Endodermal cell (in vitro differentiated cells): Measurements from ENCODE around the gene SNCAIP. TPM values are rescaled to one million over a fixed set of nuclear protein-coding genes. Genes with fewer than 3 reads are reported as not detected.

Source experiments
- DNase-seq: peaks from one replicate; pipeline ENCODE4 v3.0.0-alpha.2; 2017
- H3K27ac ChIP-seq: 2 replicates; pipeline ENCODE4 v1.5.1; 2013; ENCODE audit warnings: mild to moderate bottlenecking, low read depth, low read length, moderate library complexity
- H3K27me3 ChIP-seq: 2 replicates; pipeline ENCODE4 v1.6.1; 2013; ENCODE audit warnings: mild to moderate bottlenecking, low read length, moderate library complexity; ENCODE audit not compliant: insufficient read depth, control insufficient read depth, poor library complexity, severe bottlenecking
- H3K36me3 ChIP-seq: 2 replicates; pipeline ENCODE4 v1.7.0; 2013; ENCODE audit warnings: mild to moderate bottlenecking, low read length, moderate library complexity; ENCODE audit not compliant: control insufficient read depth, insufficient read depth
- H3K4me1 ChIP-seq: one replicate; pipeline ENCODE4 v1.7.0; 2013; ENCODE audit warnings: low read length; ENCODE audit not compliant: control insufficient read depth, insufficient read depth
- H3K4me3 ChIP-seq: 2 replicates; pipeline ENCODE4 v1.5.1; 2013; ENCODE audit warnings: mild to moderate bottlenecking, low read length, moderate library complexity
- H3K9ac ChIP-seq: 2 replicates; pipeline ENCODE4 v1.6.1; 2013; ENCODE audit warnings: mild to moderate bottlenecking, low read length, moderate library complexity; ENCODE audit not compliant: poor library complexity, severe bottlenecking; ENCODE audit errors: extremely low read depth
- H3K9me3 ChIP-seq: 2 replicates; pipeline ENCODE4 v1.6.1; 2013; ENCODE audit warnings: mild to moderate bottlenecking, low read length, moderate library complexity; ENCODE audit not compliant: control insufficient read depth
- H3K27ac Mint-ChIP-seq: 2 replicates; pipeline ENCODE4 v1.8.0; 2020; ENCODE audit warnings: mixed read lengths
- H3K27me3 Mint-ChIP-seq: 2 replicates; pipeline ENCODE4 v1.8.0; 2021; ENCODE audit warnings: mild to moderate bottlenecking, mixed read lengths; ENCODE audit not compliant: insufficient read depth
- H3K36me3 Mint-ChIP-seq: 2 replicates; pipeline ENCODE4 v1.8.0; 2020; ENCODE audit warnings: low read depth, mixed read lengths
- H3K4me1 Mint-ChIP-seq: 2 replicates; pipeline ENCODE4 v1.8.0; 2020; ENCODE audit warnings: mixed read lengths
- H3K4me3 Mint-ChIP-seq: 2 replicates; pipeline ENCODE4 v1.8.0; 2020; ENCODE audit warnings: mild to moderate bottlenecking, moderate library complexity, mixed read lengths
- H3K9me3 Mint-ChIP-seq: 2 replicates; pipeline ENCODE4 v1.8.0; 2020; ENCODE audit warnings: mild to moderate bottlenecking, mixed read lengths
- CTCF ChIP-seq: fragments of 200-600 bp; sonication (generic); conservative IDR thresholded peaks from 2 replicates; pipeline ENCODE4 v1.5.0; 2021; ENCODE audit warnings: antibody characterized with exemption, mild to moderate bottlenecking
- WGBS, 2 experiments: methylation state at CpG; one replicate each; pipeline versions ENCODE4 v1.1.5 to v1.1.7; 2013; ENCODE audit warnings: missing lambda C conversion rate in 2 of 2, mixed read lengths in 1 of 2; ENCODE audit not compliant: insufficient coverage in 1 of 2, insufficient read length in 1 of 2; 5-methylcytosine and 5-hydroxymethylcytosine counted together
- total RNA-seq, 2 donors: library from RNA; stranded (reverse); fragmentation: NEBNext Ultra II Directional in 1 of 2; extraction: Animal tissue kit (Norgen Biotek cat#: 25700) in 1 of 2; gene quantifications; 2 replicates in 1 of 2; 3 replicates in 1 of 2; pipeline ENCODE4 v1.2.1, GENCODE V29; 2021

SNCAIP gene
- total RNA-seq, 2 donors from 2014 or later = 1.4 to 2.1 TPM

- DNase-seq = no peak
- Mint-ChIP-seq H3K27ac (no peak overlapping the region), H3K4me1 (no peaks in the 10 kb centered on the region), H3K27me3 (no peaks in the 10 kb centered on the region), H3K9me3 (peaks cover 4% of the 10 kb centered on the region), H3K4me3 (no peak overlapping the region), H3K36me3 (no peaks in the 10 kb centered on the region)
- Histone ChIP-seq H3K9me3 (peaks cover 9% of the 10 kb centered on the region), H3K9ac (no peak overlapping the region), H3K4me3 (no peak overlapping the region), H3K36me3 (no peaks in the 10 kb centered on the region), H3K4me1 (no peaks in the 10 kb centered on the region), H3K27ac (no peak overlapping the region), H3K27me3 (no peaks in the 10 kb centered on the region)
- no peak for TF ChIP-seq CTCF
- WGBS, 2 experiments = 93 to 100% methylated on average over 6 of the region's 6 CpGs
Measured at GRCh38 chr5:122297587-122298298, 14.3 kb upstream of the SNCAIP start.

GRCh38 chr5:122300374-122300773 is 11.7 kb upstream of the SNCAIP start:
- Mint-ChIP-seq H3K9me3 (no peaks in the 10 kb centered on the region), H3K36me3 (no peaks in the 10 kb centered on the region), H3K27me3 (no peaks in the 10 kb centered on the region), H3K27ac (no peak overlapping the region), H3K4me1 (no peaks in the 10 kb centered on the region), H3K4me3 (no peak overlapping the region)
- DNase-seq = no peak
- WGBS, 2 experiments = 90% methylated on average over 1 of the region's 1 CpG; no CpG with 5 or more reads in 1 of the 2 experiments
- no peak for TF ChIP-seq CTCF
- no peaks in the 10 kb centered on the region for H3K9me3 ChIP-seq
- H3K9ac ChIP-seq = no peak overlapping the region
- no peaks in the 10 kb centered on the region for H3K36me3 ChIP-seq
- H3K4me3 ChIP-seq = no peak overlapping the region
- H3K27me3 ChIP-seq = no peaks in the 10 kb centered on the region
- H3K4me1 ChIP-seq = no peaks in the 10 kb centered on the region
- H3K27ac ChIP-seq = no peak overlapping the region

GRCh38 chr5:122301016-122301415 is 11.0 kb upstream of the SNCAIP start:
- no peak overlapping the region for H3K27ac ChIP-seq
- Mint-ChIP-seq H3K27me3 (no peaks in the 10 kb centered on the region), H3K9me3 (no peaks in the 10 kb centered on the region), H3K4me3 (no peak overlapping the region), H3K36me3 (no peaks in the 10 kb centered on the region), H3K4me1 (peaks cover under 1% of the 10 kb centered on the region), H3K27ac (no peak overlapping the region)
- no peaks in the 10 kb centered on the region for H3K36me3 ChIP-seq
- H3K4me3 ChIP-seq = no peak overlapping the region
- H3K4me1 ChIP-seq = no peaks in the 10 kb centered on the region
- H3K9me3 ChIP-seq = no peaks in the 10 kb centered on the region
- DNase-seq = no peak
- TF ChIP-seq CTCF = no peak
- H3K9ac ChIP-seq = no peak overlapping the region
- H3K27me3 ChIP-seq = no peaks in the 10 kb centered on the region
- 82 to 91% methylated on average over 2 of the region's 2 CpGs for WGBS, 2 experiments
